HEK293T (cell line): ENCODE results near the gene ST6GALNAC4.
A peak's percentile ranks its signal among the peaks of the same experiment; 100 is the strongest.

Experiments used
- CTCF ChIA-PET: fragments of 350-600 bp; formaldehyde crosslinking; extraction: SDS; loops from one replicate; lab custom pipeline; 2021; ENCODE audit warnings: antibody characterized with exemption, inconsistent platforms; lab: Yijun Ruan, JAX
- POLR2A ChIA-PET: fragments of 350-600 bp; formaldehyde crosslinking; extraction: SDS; loops from one replicate; lab custom pipeline; 2020; ENCODE audit warnings: antibody characterized with exemption, inconsistent platforms; lab: Yijun Ruan, JAX
- DNase-seq: peaks from one replicate; pipeline ENCODE4 v3.0.0; 2012; ENCODE audit warnings: mixed read lengths; ENCODE audit errors: extremely low spot score
- ARNT ChIP-seq: fragments of 450-650 bp; IDR thresholded peaks from 2 replicates; pipeline ENCODE4 v1.6.1; 2017; ENCODE audit warnings: mild to moderate bottlenecking
- BHLHE40 ChIP-seq: fragments of 450-650 bp; IDR thresholded peaks from 2 replicates; pipeline ENCODE4 v1.6.1; 2016; ENCODE audit warnings: mild to moderate bottlenecking, moderate library complexity, borderline replicate concordance
- CTBP1 ChIP-seq: fragments of 450-650 bp; IDR thresholded peaks from 2 replicates; pipeline ENCODE4 v1.6.1; 2016; ENCODE audit warnings: borderline replicate concordance
- ELF4 ChIP-seq: fragments of 450-650 bp; IDR thresholded peaks from 2 replicates; pipeline ENCODE4 v1.6.1; 2017; ENCODE audit warnings: antibody characterized with exemption
- FOXA1 ChIP-seq: fragments of 450-650 bp; IDR thresholded peaks from 2 replicates; pipeline ENCODE4 v1.6.1; 2016; ENCODE audit warnings: mild to moderate bottlenecking
- FOXK2 ChIP-seq: fragments of 450-650 bp; IDR thresholded peaks from 2 replicates; pipeline ENCODE4 v1.6.1; 2016; ENCODE audit warnings: mild to moderate bottlenecking
- FOXM1 ChIP-seq: fragments of 450-650 bp; IDR thresholded peaks from 2 replicates; pipeline ENCODE4 v1.6.1; 2017; ENCODE audit warnings: mild to moderate bottlenecking, borderline replicate concordance
- HDGF ChIP-seq: fragments of 450-650 bp; IDR thresholded peaks from 2 replicates; pipeline ENCODE4 v1.6.1; 2017; ENCODE audit warnings: antibody characterized with exemption, borderline replicate concordance
- L3MBTL2 ChIP-seq: fragments of 450-650 bp; conservative IDR thresholded peaks from 2 replicates; pipeline ENCODE4 v1.6.1; 2016; ENCODE audit warnings: mild to moderate bottlenecking
- LEF1 ChIP-seq: fragments of 450-650 bp; IDR thresholded peaks from 2 replicates; pipeline ENCODE4 v1.6.1; 2017; ENCODE audit warnings: mild to moderate bottlenecking, borderline replicate concordance
- NFRKB ChIP-seq: fragments of 450-650 bp; IDR thresholded peaks from 2 replicates; pipeline ENCODE4 v1.6.1; 2016; ENCODE audit warnings: mild to moderate bottlenecking, moderate library complexity
- PKNOX1 ChIP-seq: fragments of 450-650 bp; IDR thresholded peaks from 2 replicates; pipeline ENCODE4 v1.6.1; 2016
- SP1 ChIP-seq: fragments of 450-650 bp; IDR thresholded peaks from 2 replicates; pipeline ENCODE4 v1.6.1; 2017
- SUZ12 ChIP-seq: fragments of 450-650 bp; IDR thresholded peaks from 2 replicates; pipeline ENCODE4 v1.6.1; 2016; ENCODE audit warnings: mild to moderate bottlenecking
- TARDBP ChIP-seq: fragments of 450-650 bp; IDR thresholded peaks from 2 replicates; pipeline ENCODE4 v1.6.1; 2016
- ZNF384 ChIP-seq: fragments of 450-650 bp; IDR thresholded peaks from 2 replicates; pipeline ENCODE4 v1.6.1; 2016

Gene ST6GALNAC4

GRCh38 chr9:127955294-127956015 is 38.6 kb upstream of the ST6GALNAC4 start:
- CTCF ChIA-PET, result interaction anchor here (0.6 to 5.2 kb wide), 4 partner anchors 13 to 136 kb away, joined by 3 to 38 read pairs (median 8); no protein-coding TSS in a partner anchor
- peak; percentile 45 for DNase-seq
- TF ChIP-seq FOXK2 (no peak), L3MBTL2 (no peak), FOXA1 (no peak), HDGF (no peak), ZNF384 (no peak)
- POLR2A ChIA-PET, result interaction anchor here (1.7 kb wide), 1 partner anchor 10 kb away, joined by 5 read pairs; no protein-coding TSS in a partner anchor

GRCh38 chr9:127954831-127955293 is 38.0 kb upstream of the ST6GALNAC4 start:
- ChIA-PET CTCF (interaction anchor here (0.6 to 5.2 kb wide), 4 partner anchors 12 to 136 kb away, joined by 3 to 38 read pairs (median 8); no protein-coding TSS in a partner anchor), POLR2A (interaction anchor here (1.7 kb wide), 1 partner anchor 10 kb away, joined by 5 read pairs; no protein-coding TSS in a partner anchor)
- TF ChIP-seq TARDBP (no peak), PKNOX1 (no peak), L3MBTL2 (no peak)
- no peak for DNase-seq

DNA sequence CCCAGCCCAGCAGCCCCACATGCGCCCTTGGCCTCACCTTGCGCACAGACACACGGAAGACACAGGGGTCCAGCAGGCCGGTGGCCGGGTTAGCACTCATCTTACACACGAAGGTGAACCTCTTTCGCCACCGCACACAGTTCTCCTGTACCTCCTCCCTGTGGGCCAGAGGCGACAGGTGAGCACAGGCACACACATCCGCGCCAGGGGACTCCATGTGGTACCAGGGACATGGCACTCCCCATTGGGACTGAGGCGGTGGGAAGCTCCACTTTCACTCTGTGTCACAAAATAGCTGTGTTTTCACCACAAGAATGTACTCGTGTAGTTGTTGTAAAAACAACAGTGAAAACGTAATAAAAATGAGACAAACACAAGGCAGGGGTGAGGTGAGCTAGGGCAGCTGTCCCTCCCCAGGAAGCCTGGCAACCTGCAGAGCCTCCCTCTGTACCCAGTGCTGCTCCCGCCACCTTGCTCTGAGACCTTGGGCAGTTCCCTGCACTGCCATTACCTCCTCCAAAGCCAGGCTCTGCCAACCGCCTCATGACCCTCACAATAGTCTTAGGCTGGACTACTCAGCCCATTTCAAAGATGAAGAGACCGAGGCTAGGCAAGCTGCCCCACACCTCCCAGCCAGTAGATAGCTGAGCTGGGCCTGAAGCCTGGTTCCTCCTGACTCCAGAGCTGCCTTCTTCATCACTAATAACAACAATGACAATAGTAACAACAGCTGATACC is 37.1 kb upstream of the ST6GALNAC4 start:
- TF ChIP-seq L3MBTL2 (no peak), NFRKB (no peak), FOXK2 (no peak), PKNOX1 (no peak), FOXA1 (no peak), TARDBP (no peak), SP1 (no peak), BHLHE40 (no peak), LEF1 (no peak), SUZ12 (no peak), FOXM1 (no peak), ARNT (no peak), ELF4 (no peak)
- ChIA-PET POLR2A (interaction anchor here (1.7 kb wide), 1 partner anchor 11 kb away, joined by 5 read pairs; no protein-coding TSS in a partner anchor), CTCF (interaction anchor here (0.5 to 5.2 kb wide), 3 partner anchors 11 to 81 kb away, joined by 3 to 38 read pairs (median 12); no protein-coding TSS in a partner anchor)
- no peak for DNase-seq

GRCh38 chr9:127953154-127953553 is 36.3 kb upstream of the ST6GALNAC4 start:
- POLR2A ChIA-PET, result no interaction called here
- CTCF ChIA-PET, result interaction anchor here (5.2 kb wide), 1 partner anchor 10 kb away, joined by 38 read pairs; no protein-coding TSS in a partner anchor
- TF ChIP-seq HDGF (no peak), BHLHE40 (no peak), NFRKB (no peak), ARNT (no peak), ELF4 (no peak), SUZ12 (no peak), FOXK2 (no peak)
- no peak for DNase-seq

- TF ChIP-seq HDGF, result no peak
- no peak for TF ChIP-seq SP1
- no peak for TF ChIP-seq BHLHE40
- TF ChIP-seq SUZ12, result no peak
- no peak for TF ChIP-seq CTBP1
- TF ChIP-seq ZNF384, result no peak
- no peak for TF ChIP-seq ARNT
- TF ChIP-seq PKNOX1, result no peak
- TF ChIP-seq ELF4, result no peak
- TF ChIP-seq FOXA1, result no peak
- TF ChIP-seq TARDBP, result no peak
- TF ChIP-seq FOXM1, result no peak
- no peak for TF ChIP-seq LEF1
- no peak for TF ChIP-seq NFRKB
- TF ChIP-seq FOXK2, result no peak
- TF ChIP-seq L3MBTL2, result no peak
- POLR2A ChIA-PET, result no interaction called here
- DNase-seq, result no peak
- CTCF ChIA-PET, result no interaction called here
Observed at GRCh38 chr9:127950513-127951289, 33.9 kb upstream of the ST6GALNAC4 start.
